ENCODE measurements around the gene KIF19.

- no peak for TF ChIP-seq CTCF (IDR thresholded peaks at IDR 0.05)
- TF ChIP-seq POLR2A (IDR thresholded peaks at IDR 0.05), result no peak
These were observed 36.3 kb upstream of the KIF19 start for GRCh38 chr17:74289688-74290087.
